WTC11 (cell line): ENCODE results near the gene HPS5.

Experiments used
- AR ChIP-seq: fragments of 250-450 bp; sonication (Bioruptor Pico); IDR thresholded peaks from 2 replicates; pipeline ENCODE4 v1.9.0; 2021; ENCODE audit warnings: mild to moderate bottlenecking
- ATF6 ChIP-seq: sonication (generic); formaldehyde crosslinking; IDR thresholded peaks from 2 replicates; pipeline ENCODE4 v1.8.1; 2023; ENCODE audit warnings: mild to moderate bottlenecking, missing genetic modification reagents
- CREM ChIP-seq: sonication (generic); formaldehyde crosslinking; IDR thresholded peaks from 2 replicates; pipeline ENCODE4 v1.8.1; 2022; ENCODE audit warnings: mild to moderate bottlenecking, missing genetic modification reagents, moderate library complexity
- CTCF ChIP-seq: fragments of 200-600 bp; IDR thresholded peaks from 2 replicates; pipeline ENCODE4 v1.8.0; 2022; ENCODE audit warnings: antibody characterized with exemption
- E2F1 ChIP-seq: sonication (generic); formaldehyde crosslinking; IDR thresholded peaks from 2 replicates; pipeline ENCODE4 v1.8.0; 2022; ENCODE audit warnings: mild to moderate bottlenecking, missing genetic modification reagents
- HMGXB4 ChIP-seq: sonication (generic); formaldehyde crosslinking; IDR thresholded peaks from 2 replicates; pipeline ENCODE4 v1.8.1; 2023; ENCODE audit warnings: mild to moderate bottlenecking, moderate library complexity, missing genetic modification reagents
- MAX ChIP-seq: sonication (generic); formaldehyde crosslinking; IDR thresholded peaks from 2 replicates; pipeline ENCODE4 v1.8.0; 2022; ENCODE audit warnings: mild to moderate bottlenecking, missing genetic modification reagents
- NFE2L1 ChIP-seq: sonication (generic); formaldehyde crosslinking; IDR thresholded peaks from 2 replicates; pipeline ENCODE4 v1.8.1; 2023; ENCODE audit warnings: missing genetic modification reagents
- TCF7 ChIP-seq: sonication (generic); formaldehyde crosslinking; IDR thresholded peaks from 2 replicates; pipeline ENCODE4 v1.8.0; 2022; ENCODE audit warnings: mild to moderate bottlenecking, low read depth, missing genetic modification reagents, moderate library complexity
- ZBTB21 ChIP-seq: sonication (generic); formaldehyde crosslinking; IDR thresholded peaks from 2 replicates; pipeline ENCODE4 v1.8.1; 2023; ENCODE audit warnings: mild to moderate bottlenecking, missing genetic modification reagents, borderline replicate concordance
- ZNF219 ChIP-seq: sonication (generic); formaldehyde crosslinking; IDR thresholded peaks from 2 replicates; pipeline ENCODE4 v1.8.0; 2023; ENCODE audit warnings: missing genetic modification reagents, mild to moderate bottlenecking, borderline replicate concordance

- TF ChIP-seq ZBTB21 (CRISPR knock-in tag) (no peak), CTCF (no peak), HMGXB4 (no peak), E2F1 (no peak), CREM (no peak), MAX (CRISPR knock-in tag) (no peak), NFE2L1 (CRISPR knock-in tag) (no peak), ZNF219 (no peak), TCF7 (CRISPR knock-in tag) (no peak), AR (CRISPR knock-in tag) (no peak), ATF6 (CRISPR knock-in tag) (no peak)
Observed at GRCh38 chr11:18236664-18237356, 85.1 kb downstream of the HPS5 start, which contains the start of gene SAA4.
